PC-9 (cell line): ENCODE data around the gene PDE4B.

Experiments used
- EZH2 ChIP-seq: fragments of 200-600 bp; sonication (generic); IDR thresholded peaks from 2 replicates; pipeline ENCODE4 v1.8.0; 2017; ENCODE audit warnings: antibody characterized with exemption, low read depth
- TF ChIP-seq, protein P1 (sequence below): fragments of 200-600 bp; sonication (generic); conservative IDR thresholded peaks from 2 replicates; pipeline ENCODE4 v1.6.1; 2017; ENCODE audit warnings: mixed run types, antibody characterized with exemption, mild to moderate bottlenecking, moderate library complexity

DNA sequence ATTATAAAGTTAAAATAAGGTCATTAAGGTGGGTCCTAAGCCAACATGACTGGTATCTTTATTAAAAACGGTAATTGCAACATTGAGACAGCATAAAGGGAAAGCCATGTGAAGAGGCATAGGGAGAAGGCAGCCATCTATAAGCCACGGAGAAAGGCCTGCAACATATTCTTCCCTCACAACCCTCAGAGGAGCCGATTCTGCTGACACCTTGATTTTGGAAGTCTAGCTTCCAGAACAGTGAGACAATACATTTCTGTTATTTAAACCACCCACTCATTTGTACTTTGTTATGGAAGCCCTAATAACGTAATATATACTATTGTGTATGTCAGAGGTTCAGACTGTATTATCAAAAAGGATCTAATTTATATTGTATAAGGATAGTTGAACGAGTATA lies 190.8 kb downstream of the PDE4B start:
- TF ChIP-seq, protein P1, sequence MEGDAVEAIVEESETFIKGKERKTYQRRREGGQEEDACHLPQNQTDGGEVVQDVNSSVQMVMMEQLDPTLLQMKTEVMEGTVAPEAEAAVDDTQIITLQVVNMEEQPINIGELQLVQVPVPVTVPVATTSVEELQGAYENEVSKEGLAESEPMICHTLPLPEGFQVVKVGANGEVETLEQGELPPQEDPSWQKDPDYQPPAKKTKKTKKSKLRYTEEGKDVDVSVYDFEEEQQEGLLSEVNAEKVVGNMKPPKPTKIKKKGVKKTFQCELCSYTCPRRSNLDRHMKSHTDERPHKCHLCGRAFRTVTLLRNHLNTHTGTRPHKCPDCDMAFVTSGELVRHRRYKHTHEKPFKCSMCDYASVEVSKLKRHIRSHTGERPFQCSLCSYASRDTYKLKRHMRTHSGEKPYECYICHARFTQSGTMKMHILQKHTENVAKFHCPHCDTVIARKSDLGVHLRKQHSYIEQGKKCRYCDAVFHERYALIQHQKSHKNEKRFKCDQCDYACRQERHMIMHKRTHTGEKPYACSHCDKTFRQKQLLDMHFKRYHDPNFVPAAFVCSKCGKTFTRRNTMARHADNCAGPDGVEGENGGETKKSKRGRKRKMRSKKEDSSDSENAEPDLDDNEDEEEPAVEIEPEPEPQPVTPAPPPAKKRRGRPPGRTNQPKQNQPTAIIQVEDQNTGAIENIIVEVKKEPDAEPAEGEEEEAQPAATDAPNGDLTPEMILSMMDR = no peak
- no peak for TF ChIP-seq EZH2
